NCI-H1417 (cell line): ENCODE data around the gene NEU2.

Experiments used
- DNase-seq, 3 experiments: peaks; one replicate each; lab custom pipeline; 2025; lab: John Stamatoyannopoulos, UW

NEU2 gene

DNA sequence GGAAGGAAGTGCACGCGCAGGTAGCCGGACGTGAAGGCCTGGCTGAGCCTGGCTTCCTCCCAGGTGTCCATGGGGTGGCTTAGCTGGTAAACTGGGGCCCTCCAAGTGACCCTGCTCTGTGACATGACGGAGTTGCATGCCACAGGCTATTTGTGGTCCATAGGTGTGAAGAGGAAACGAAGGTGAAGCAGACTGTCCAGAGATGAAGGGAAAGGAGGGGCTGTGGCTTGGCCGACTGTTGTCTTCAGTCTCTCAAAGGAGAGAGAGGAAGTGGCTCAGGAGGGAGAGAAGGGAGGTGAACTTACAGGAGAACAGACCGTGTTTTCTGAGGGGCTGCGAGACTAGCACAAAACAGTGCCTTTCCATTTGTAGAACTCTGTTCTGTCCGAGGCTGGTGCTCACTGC lies 47.0 kb downstream of the NEU2 start:
- DNase-seq: no peak

DNA sequence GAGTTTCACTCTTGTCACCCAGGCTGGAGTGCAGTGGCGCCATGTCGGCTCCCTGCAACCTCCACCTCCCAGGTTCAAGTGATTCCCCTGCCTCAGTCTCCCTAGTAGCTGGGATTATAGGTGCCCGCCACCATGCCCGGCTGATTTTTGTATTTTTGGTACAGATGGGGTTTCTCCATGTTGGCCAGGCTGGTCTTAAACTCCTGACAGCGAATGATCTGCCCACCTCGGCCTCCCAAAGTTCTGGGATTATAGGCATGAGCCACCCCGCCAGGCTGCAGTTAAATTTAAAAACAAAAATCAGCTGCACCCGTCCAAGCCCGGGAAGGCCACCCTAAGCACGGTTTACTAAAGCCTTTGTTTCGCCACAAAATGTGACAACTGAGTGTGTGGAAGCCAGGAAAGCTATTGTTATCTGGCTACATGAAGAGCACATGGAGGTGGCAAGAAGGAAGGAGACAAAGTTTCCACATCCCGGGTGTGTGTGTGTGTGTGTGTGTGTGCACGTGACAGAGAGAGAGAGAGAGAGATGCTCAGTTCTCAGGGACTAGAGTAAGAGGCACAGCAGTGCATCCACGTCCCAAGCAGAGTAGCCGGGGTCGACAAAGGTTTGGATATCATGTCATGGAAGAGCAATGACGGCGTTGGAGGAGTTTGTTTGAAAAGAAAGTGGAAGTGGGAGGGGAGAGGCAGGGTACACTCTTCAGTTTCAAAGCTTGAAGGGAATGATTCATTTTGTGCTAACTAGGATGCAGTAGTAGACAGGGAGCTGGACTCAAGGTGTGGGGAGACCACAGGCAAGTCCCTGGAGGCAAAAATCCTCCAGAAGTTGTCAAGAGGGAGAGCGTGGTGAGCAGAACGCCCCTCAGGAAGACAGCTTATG lies 47.7 kb downstream of the NEU2 start:
- DNase-seq: no peak

DNA sequence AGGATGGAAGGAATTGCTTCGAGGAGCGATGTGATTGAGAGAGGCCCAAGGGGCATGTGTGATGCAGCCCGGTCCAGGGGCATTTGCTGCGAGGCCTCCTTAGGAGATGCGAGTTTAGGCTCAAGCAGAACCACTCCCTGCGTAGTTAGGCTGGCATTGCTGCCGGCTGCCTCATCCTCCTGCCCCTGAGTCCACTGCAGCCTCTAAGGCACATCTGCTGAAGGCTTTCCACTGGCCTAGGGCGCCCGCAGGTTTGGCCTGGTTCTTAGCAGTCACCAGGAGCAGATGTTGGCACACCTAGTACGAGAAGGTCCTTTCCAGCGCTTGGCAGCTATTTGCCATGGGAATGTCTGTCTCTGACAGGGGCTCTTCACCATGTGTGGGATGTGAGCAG lies 48.4 kb downstream of the NEU2 start:
- no peak for DNase-seq

DNA sequence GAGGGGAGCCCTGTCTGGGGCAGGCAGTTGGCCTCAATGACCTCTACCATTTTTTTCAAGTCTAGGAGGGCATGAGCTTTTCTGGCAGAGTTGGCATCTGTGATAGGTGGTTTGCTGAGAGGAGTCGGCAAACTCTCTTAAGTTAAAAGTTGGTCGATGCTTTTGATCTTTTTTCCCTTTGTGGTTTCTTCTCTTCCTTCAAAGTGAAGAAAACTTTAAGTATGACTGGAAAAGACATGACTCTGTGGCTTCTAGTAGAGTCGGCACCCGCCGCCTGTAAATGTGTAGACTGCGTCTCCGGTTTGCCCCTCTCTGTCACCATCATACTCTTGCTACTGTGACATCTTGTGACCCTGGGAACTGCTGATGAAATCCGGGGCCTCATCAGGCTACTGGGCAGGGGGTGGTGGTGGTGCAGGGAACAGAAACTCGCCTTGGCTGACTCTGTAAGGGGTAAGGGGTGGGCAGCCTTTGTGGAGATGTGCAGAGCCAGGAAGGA lies 48.8 kb downstream of the NEU2 start:
- DNase-seq: no peak

DNA sequence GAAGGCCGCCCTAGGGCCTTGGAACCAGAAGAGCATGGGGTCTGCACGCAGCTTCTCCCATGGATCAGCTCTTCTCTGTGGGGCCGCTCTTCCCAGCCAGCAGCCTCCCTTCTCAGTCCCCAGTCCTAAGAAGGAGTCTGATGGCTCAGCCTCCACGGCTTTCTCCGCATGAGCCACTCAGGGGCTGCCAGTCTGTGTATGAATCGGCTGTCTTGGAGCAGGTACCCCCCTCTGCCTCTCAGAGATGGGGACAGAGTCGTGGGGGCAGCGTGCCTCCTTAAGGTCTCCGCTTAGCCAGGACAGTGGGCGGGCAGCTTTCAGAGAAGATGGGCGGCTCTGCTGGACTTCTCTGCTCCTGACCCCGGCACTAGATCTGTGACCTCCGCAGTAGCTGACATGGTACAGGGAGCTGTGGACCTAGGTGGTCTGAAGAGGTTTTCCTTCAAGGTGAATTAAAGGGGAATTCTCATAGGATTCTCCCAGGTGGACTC lies 49.3 kb downstream of the NEU2 start:
- DNase-seq: no peak

DNA sequence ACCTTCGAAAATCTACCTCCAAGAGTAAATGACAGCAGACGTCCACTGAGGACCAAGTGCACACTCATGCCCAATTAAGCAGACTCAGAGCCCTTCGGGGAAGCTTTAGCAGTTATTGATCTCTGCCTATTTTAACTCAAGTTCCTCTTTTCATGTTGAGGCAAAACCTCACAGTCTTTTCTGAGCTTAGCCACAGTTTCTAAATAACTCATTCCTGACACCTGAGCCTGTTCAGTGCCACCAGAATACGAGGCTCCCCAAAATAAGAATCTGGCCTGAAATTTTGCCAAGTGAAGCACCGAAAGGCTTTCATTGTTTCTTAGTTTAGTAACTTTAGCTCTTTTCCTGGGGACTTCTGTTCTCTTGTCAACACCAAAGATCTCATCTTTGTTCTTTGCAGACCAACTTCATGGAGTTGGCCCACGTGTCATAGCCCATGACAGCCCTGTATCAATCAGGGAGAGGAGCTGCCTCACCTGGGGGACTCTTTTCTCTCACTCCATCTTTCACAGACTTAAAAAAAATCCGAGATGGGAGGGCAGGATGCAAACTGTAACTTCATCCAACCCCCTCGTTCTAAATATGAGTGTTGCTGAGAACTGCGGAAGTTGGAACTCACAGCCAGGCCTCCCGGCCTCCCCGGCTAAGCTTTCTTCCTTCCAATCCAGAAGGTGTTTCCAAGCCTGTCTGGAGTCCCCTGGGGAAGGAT lies 49.9 kb downstream of the NEU2 start:
- DNase-seq: no peak

DNA sequence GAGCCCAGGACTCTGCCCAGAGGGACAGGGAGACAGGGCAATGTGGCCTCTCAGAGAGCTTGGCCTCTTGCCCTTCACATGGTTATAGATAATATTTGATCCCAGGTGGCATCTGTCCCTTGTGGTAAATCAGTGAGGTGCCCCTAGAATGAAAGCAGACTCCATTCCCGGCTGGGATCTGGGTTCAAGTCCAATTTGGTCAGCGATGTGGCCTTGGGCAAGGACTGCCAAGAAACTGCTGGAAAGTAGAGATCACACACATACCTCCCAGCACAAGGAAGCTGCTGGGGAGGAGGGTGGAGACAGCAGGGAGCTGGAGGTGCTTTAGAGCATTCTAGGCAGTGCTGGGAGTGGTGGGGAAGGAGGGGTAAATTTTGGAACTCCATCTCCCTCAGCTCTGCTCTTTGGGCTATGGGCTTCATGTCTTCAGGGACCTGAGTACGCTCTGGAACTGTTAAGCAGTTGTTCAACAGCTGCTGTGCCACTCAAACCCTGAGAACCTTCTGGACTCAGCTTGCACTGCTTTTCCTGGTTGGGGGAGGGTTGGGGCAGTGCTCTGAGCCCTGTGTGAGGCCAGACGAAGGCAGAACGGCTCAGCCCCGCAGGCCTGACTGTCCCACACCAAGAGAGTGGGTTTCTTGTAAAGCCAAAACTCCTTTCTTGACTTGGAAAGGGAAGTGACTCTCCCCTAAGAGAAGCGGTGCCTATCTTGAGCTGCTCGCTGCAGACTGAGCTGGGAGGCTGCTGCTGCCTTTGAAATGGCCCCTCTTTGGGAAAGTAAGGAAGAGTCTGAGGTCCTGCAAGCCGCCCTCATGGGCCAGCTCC lies 50.7 kb downstream of the NEU2 start:
- DNase-seq: no peak

DNA sequence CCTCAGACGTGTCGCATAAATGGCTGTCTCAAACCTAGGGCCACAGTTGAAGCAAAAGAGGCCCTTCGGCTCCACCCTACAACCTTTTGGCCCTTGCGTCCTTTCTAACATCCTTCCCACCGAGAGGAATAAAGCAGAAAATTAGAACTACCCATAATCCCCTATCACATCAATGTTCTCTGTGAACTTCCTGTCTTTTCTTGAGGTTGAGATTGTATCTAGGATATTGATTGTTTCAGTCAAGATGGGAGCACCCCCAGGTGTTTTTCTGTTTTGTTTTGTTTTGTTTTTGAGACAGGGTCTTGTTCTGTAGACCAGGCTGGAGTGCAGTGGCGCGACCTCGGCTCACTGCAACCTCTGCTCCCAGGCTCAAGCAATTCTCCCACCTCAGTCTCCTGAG lies 51.3 kb downstream of the NEU2 start:
- DNase-seq: no peak

DNA sequence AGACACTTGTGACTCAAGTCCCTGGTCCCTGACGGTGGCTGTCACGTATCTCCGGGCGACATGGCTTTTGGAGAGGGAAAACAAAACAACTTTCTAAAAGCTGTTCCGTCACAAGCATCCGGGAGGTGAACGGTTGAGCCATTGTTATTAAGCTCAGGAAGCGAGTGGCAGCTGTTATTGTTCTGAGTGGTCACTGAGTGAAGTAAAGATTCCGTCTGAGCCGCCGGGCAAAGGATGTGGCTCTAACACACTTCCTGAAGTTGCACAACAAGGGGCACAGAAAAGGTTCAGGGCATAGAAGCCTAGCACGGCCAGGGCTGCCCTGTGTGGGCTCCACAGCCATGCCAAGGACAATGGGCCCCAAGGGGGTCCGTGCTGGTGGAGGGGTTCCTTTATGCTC lies 52.0 kb downstream of the NEU2 start:
- no peak for DNase-seq
